ENCODE data around the gene DNTT.

The DNTT gene

DNA sequence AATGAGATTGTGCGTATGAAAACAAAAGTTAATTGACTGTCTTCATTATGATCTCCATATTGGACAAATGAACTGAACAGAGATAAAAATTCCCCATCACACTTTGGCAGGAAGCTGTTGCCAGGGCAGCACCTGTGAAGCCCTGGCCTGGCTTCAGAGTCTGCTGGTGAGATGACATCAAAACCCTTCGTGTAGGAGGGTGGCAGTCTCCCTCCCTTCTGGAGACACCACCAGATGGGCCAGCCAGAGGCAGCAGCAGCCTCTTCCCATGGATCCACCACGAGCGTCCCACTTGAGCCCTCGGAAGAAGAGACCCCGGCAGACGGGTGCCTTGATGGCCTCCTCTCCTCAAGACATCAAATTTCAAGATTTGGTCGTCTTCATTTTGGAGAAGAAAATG is at the start of gene DNTT:
Gene DNTT, plus strand, starts transcription at position 205 of the 400 bp plus-strand sequence. Its CDS starts 64 bp downstream, at position 269.
- no peak for DNase-seq (ENCODE audit: low read depth)

DNA sequence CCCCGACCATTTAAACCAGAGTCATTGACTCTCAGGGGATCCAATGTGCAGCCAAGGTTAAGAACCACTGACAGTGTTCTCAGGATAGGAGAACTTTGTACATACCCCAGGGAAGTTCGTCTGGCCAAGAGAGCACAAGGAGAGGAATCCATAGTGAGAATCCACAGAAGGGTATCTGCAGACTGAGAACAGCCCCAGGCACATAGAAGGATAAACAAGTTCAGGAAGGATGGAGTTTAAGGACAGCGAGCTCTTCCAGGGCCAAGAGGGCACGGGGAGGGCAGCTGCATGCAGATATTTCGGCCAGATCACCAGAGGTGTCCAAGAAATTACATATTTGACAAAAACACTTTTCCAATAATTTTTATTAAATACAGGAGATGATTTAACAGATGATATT is 49.3 kb upstream of the DNTT start:
- DNase-seq (ENCODE audit: low read depth): no peak

DNA sequence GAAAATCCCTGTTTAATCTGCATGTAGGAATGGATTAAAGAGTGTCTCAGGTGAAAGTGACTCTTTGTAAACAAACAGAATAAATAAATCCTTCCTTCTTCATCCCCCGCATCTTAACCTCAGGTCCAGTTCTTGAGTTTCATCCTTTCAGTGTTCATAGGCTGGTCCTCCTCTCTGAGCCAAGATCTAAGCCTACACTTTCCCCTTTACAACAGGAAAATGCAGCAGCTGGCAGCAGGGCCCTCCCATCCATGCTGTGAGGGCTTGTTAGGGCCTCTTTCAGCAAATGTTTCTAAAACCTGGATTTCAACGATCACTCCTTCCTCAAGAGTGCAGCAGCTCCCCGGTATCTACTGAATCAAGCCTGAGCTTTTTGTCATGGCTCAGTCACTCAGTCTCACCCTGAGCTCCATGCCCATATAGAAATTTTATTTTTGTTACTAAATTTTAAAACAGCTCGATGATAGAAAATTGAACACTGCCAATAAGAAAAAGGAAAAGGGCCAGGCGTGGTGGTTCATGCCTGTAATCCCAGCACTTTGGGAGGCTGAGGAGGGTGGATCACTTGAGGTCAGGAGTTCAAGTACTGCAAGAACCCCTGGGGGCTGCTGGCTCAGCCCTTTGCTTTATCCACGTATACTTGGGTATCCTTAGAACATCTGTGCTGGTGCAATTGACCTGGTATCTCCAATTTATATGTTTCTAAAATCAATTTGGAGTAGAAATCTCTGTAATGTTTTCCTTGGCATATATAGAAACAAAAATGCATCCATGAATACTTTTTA is 48.5 kb upstream of the DNTT start:
- no peak for DNase-seq (ENCODE audit: low read depth)

DNA sequence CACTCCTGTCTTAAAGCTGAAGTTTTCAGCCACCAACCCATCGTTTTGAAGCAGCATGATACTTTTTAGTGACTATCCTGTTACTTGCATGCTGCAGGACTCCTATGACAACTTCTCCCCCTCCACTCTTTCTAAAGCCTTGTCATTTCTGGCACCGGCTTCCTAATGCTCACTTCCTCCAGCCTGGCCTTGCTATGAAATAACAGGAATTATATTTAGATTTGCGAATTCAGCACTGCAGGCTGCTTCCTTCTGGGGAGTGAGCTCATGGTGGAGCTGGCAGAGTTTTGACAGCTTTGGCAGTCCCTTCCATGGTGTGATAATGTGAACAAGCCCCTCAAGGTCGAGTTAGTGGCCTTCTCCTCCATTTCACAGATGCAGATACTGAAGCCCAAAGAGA is 46.3 kb upstream of the DNTT start:
- DNase-seq (ENCODE audit: low read depth): no peak

- DNase-seq (ENCODE audit: low read depth): no peak
Observed at GRCh38 chr10:96259150-96259549, 45.1 kb upstream of the DNTT start.

- DNase-seq (ENCODE audit: low read depth): no peak
Observed at GRCh38 chr10:96260014-96260413, 44.2 kb upstream of the DNTT start.

GRCh38 chr10:96261132-96261531 is 43.1 kb upstream of the DNTT start:
- DNase-seq (ENCODE audit: low read depth): no peak

- DNase-seq (ENCODE audit: low read depth): no peak
Observed at GRCh38 chr10:96261930-96262329, 42.3 kb upstream of the DNTT start.

DNA sequence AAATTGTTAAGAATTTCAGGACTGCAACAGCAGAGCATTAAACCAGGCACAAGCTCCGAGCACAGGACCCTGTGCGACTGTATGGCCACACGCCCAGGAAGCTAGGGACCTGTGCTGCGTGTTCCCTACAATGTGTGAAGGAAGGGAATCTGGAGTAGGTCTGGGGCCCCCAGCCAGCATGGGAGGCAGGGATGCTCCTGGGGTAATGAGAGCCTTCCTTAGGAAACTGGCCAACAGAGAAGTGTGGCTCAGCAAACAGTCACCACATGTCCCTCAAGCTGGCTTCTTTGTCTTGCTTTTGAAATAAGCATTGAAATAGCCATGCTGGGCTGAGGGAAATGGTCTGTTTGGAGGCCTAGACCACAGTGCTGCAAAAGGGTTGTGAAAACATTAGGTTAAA is 41.1 kb upstream of the DNTT start:
- DNase-seq (ENCODE audit: low read depth): no peak

DNA sequence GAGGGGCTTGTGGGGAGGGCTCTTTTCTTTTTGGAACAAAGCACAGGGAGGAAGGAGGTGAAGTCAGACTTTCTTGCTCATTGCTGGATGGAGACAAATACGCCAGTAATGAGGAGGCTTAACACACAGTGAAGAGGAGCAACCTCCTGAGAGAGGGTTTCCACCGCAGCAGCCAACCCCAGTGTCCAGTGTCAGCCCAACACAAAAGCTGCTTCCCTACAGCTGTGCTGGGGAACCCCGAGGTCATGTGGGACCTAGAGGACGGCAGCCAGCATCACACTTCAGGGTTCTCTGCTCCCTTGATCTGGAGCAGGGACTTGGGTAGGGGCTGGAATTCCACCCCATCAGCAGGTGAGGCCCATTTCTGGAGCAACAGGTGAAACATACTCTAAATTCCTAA is 40.6 kb upstream of the DNTT start:
- no peak for DNase-seq (ENCODE audit: low read depth)

GRCh38 chr10:96264938-96265337 is 39.3 kb upstream of the DNTT start:
- DNase-seq (ENCODE audit: low read depth): no peak

DNA sequence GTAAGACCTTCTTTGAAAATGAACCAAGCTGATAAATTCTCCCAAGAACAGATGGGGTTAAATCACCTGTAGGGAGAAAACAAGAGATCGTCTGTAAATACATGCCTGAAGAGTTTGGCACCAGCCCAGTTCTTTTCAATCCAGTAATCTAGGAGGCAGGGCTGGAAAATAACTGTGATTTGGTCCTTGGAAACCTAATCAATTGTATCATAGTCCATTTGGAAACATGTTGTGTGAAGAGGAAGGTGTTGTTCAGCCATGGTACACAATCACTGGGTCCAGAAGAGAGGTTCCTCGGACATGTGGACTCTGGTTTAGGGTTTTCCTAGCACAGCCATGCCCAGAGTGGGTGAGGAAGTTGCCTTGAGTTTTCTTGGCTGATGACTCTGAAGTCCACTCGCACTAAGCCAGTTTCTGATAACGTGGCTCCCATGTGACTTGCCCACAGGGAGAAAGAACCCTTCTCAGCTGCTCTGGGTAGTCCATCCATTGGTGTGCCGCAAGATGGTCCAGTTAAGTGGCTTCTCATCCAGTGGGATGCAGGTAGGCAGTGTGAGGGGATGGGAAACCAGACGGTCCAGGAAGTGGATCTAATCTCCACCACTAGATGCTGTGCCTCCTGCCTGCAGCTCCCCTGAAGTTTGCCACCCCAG is 38.0 kb upstream of the DNTT start:
- DNase-seq (ENCODE audit: low read depth): no peak

DNA sequence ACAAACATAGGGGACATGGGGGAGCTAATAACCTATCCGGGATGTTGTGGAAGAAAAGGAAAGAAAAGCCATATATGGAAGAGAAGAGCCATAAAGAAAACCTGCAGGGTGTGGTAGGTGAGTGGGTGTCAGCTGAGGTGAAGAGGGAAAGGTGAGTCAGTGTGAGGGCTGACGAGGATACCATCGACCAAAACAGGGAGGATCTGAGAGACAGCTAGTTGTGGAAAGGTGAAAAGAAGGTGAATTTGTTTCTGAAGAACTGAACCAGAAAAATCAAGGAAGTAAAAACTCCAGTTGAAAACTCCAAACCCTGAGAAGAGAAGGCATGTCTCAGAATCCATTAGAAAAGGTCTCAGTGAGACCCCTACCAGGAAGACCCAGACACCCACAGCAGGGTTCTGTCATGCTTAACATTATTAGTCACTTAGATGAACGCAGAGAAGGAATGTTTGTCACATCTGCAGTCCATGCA is 37.0 kb upstream of the DNTT start:
- DNase-seq (ENCODE audit: low read depth): no peak

DNA sequence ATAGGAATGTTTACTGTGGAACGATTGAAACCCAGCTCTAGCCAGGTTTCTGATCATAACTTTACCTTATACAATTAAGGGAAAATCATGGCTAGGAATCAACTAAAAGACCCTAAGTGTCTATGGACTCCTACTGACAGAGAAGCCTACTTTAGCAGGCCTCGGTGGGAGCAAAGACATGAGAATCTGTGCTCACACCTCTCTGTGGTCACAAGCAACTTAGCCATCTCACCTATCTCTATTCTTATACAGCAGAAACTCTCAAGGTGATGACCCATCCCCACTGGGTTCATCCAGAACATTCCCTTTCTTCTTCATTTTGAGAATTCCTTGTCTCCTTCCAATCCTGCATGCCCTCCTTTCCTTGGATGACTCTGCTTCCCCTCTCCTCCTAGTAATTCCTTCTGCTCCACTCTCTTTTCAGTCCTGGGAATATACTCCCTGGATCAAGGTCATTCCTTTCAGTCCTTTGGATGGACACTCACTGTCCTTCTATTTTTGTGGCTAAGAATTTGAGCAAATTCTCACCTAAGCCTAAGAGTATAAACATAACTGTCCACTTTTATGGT is 35.8 kb upstream of the DNTT start:
- DNase-seq (ENCODE audit: low read depth): no peak

GRCh38 chr10:96269438-96270300 is 34.6 kb upstream of the DNTT start:
- DNase-seq (ENCODE audit: low read depth): no peak

DNA sequence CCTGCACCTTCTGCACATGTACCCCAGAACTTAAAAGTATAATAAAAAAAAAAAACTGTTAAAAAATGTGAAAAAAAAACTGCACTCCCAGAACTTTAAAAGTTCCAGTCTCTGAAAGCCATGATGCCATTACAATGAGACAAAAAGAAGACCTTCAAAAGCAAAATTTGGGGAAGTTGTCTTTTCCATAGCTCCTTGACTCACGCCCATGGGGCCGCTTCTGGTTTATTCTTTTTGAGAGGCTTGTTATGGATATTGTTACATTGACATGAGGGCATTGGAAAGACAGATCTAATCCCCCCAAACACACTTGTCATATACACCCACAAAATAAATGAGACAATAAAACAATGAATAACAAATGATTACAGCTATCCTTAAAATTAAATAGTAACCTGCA is 33.7 kb upstream of the DNTT start:
- DNase-seq (ENCODE audit: low read depth): no peak

- no peak for DNase-seq (ENCODE audit: low read depth)
Observed at GRCh38 chr10:96271016-96271815, 33.0 kb upstream of the DNTT start, which contains the start of gene BLNK. Gene BLNK, minus strand, starts transcription at chr10:96271569. Its CDS starts 171 bp downstream, at chr10:96271398.

DNA sequence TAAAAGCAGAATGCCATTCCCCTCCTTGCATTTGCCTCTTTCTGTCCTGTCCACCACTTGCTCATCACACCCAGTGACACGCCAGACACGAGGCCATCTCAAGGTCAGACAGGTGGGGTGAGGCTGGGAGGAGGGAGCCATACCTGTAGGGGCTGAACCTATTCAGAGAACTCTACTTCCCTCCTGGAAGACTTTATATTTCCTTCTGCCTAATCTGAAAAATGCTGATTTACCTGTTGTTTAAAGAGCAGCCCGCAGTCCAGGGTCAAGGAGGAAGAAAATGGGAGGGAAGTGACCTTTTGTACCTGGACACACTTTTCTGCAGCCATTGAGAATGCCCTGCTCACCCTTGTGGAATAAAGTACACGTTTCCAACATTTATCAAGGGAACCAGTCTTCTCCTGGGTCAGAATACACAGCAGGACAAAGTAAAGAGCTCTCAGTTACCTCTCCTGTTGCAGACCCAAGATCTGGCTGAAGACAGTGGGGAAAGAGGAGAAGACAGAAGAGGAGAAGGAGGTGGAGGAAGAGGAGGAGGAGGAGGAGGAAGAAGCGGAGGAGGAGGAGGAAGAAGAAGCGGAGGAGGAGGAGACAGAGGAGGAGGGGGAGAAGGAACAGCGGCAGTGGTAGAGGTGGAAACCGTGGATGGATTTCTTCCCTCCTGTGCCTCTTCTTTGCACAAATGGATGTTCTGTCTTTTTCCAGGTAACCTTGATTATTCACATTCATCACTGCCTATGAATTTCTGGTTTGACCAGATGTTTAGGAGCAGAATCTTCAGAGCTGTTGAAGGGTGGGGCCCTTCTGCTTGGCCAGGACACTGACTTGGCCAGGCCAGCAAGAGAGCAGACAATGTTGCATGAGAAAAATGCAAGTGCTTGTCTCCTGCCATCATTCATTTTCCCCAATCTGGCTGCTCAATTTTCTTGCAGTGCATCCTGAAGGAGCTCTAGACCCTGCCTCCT is 31.6 kb upstream of the DNTT start:
- DNase-seq (ENCODE audit: low read depth): no peak

- no peak for DNase-seq (ENCODE audit: low read depth)
Observed at GRCh38 chr10:96275685-96276418, 28.4 kb upstream of the DNTT start.

Data from amniotic epithelial cell (primary cell).